Measurements from ENCODE around the gene SLC38A9.

GRCh38 chr5:55692509-55692908 lies 19.6 kb downstream of the SLC38A9 start:
- no peak for TF ChIP-seq CTCF (IDR thresholded peaks at IDR 0.05)
- TF ChIP-seq POLR2A (IDR thresholded peaks at IDR 0.05), result no peak
